ENCODE results near the gene ZP4. TPM values are rescaled to one million over a fixed set of nuclear protein-coding genes. Genes with fewer than 3 reads are reported as not detected.

ZP4 gene
- total and polyA plus RNA-seq, 2 experiments from 2014 or later, result not detected

DNA sequence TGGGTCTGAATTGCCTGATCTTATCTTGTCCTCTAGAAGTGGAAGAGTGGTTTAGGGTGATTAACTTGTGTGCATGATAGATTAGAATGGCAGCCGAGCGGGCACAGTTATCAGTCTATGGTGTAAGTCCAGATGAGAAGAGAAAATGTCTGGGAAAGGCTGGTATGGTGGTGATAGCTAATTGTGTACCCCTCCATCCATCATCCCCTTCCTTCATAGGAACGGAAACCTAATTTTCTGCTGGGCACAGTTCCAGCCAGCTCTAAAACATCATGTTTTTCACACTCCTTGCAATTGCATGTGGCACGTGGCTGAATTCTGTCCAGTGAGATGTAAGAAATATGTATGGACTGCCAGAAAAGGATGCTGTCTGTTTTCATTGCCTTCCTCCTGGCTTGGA, 40.9 kb upstream of the ZP4 start:
- DNase-seq (ENCODE audit: low spot score), result no peak
- peaks cover 6% of the 10 kb centered on the region for H3K9me2 ChIP-seq (ENCODE audit: insufficient read depth)
- no peak overlapping the region for H3K27ac Mint-ChIP-seq
- H3K4me2 ChIP-seq, result no peak overlapping the region
- no peaks in the 10 kb centered on the region for H3K4me1 ChIP-seq (ENCODE audit: insufficient read depth)
- ATAC-seq, result no peak
- H3F3A ChIP-seq (replicated peaks; ENCODE audit: low read depth), result no peaks in the 10 kb centered on the region
- no peaks in the 10 kb centered on the region for H3K9me3 Mint-ChIP-seq
- H3K4me1 Mint-ChIP-seq, result no peaks in the 10 kb centered on the region
- no peak overlapping the region for H3K4me3 ChIP-seq
- no peaks in the 10 kb centered on the region for H3K36me3 ChIP-seq (ENCODE audit: insufficient read depth)
- H2AFZ ChIP-seq, result no peak overlapping the region
- H3K27ac ChIP-seq (ENCODE audit: low read depth), result no peak overlapping the region
- TF ChIP-seq CREB1 (CRISPR knock-in tag; IDR thresholded peaks at IDR 0.05; ENCODE audit: low read depth), result no peak
- TF ChIP-seq, protein P1, sequence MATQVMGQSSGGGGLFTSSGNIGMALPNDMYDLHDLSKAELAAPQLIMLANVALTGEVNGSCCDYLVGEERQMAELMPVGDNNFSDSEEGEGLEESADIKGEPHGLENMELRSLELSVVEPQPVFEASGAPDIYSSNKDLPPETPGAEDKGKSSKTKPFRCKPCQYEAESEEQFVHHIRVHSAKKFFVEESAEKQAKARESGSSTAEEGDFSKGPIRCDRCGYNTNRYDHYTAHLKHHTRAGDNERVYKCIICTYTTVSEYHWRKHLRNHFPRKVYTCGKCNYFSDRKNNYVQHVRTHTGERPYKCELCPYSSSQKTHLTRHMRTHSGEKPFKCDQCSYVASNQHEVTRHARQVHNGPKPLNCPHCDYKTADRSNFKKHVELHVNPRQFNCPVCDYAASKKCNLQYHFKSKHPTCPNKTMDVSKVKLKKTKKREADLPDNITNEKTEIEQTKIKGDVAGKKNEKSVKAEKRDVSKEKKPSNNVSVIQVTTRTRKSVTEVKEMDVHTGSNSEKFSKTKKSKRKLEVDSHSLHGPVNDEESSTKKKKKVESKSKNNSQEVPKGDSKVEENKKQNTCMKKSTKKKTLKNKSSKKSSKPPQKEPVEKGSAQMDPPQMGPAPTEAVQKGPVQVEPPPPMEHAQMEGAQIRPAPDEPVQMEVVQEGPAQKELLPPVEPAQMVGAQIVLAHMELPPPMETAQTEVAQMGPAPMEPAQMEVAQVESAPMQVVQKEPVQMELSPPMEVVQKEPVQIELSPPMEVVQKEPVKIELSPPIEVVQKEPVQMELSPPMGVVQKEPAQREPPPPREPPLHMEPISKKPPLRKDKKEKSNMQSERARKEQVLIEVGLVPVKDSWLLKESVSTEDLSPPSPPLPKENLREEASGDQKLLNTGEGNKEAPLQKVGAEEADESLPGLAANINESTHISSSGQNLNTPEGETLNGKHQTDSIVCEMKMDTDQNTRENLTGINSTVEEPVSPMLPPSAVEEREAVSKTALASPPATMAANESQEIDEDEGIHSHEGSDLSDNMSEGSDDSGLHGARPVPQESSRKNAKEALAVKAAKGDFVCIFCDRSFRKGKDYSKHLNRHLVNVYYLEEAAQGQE (IDR thresholded peaks at IDR 0.05; ENCODE audit: unreplicated experiment), result no peak
- TF ChIP-seq, protein P2, sequence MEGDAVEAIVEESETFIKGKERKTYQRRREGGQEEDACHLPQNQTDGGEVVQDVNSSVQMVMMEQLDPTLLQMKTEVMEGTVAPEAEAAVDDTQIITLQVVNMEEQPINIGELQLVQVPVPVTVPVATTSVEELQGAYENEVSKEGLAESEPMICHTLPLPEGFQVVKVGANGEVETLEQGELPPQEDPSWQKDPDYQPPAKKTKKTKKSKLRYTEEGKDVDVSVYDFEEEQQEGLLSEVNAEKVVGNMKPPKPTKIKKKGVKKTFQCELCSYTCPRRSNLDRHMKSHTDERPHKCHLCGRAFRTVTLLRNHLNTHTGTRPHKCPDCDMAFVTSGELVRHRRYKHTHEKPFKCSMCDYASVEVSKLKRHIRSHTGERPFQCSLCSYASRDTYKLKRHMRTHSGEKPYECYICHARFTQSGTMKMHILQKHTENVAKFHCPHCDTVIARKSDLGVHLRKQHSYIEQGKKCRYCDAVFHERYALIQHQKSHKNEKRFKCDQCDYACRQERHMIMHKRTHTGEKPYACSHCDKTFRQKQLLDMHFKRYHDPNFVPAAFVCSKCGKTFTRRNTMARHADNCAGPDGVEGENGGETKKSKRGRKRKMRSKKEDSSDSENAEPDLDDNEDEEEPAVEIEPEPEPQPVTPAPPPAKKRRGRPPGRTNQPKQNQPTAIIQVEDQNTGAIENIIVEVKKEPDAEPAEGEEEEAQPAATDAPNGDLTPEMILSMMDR (conservative IDR thresholded peaks at IDR 0.05; ENCODE audit: low read depth in 2 of 2), result no peak
- TF ChIP-seq, protein P3, sequence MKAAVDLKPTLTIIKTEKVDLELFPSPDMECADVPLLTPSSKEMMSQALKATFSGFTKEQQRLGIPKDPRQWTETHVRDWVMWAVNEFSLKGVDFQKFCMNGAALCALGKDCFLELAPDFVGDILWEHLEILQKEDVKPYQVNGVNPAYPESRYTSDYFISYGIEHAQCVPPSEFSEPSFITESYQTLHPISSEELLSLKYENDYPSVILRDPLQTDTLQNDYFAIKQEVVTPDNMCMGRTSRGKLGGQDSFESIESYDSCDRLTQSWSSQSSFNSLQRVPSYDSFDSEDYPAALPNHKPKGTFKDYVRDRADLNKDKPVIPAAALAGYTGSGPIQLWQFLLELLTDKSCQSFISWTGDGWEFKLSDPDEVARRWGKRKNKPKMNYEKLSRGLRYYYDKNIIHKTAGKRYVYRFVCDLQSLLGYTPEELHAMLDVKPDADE (IDR thresholded peaks at IDR 0.05), result no peak
- no peak for TF ChIP-seq POLR2AphosphoS5 (IDR thresholded peaks at IDR 0.05; ENCODE audit: low read depth)
- no peak for TF ChIP-seq ZNF331 (CRISPR knock-in tag; IDR thresholded peaks at IDR 0.05; ENCODE audit: low read depth)
- TF ChIP-seq, protein P4, sequence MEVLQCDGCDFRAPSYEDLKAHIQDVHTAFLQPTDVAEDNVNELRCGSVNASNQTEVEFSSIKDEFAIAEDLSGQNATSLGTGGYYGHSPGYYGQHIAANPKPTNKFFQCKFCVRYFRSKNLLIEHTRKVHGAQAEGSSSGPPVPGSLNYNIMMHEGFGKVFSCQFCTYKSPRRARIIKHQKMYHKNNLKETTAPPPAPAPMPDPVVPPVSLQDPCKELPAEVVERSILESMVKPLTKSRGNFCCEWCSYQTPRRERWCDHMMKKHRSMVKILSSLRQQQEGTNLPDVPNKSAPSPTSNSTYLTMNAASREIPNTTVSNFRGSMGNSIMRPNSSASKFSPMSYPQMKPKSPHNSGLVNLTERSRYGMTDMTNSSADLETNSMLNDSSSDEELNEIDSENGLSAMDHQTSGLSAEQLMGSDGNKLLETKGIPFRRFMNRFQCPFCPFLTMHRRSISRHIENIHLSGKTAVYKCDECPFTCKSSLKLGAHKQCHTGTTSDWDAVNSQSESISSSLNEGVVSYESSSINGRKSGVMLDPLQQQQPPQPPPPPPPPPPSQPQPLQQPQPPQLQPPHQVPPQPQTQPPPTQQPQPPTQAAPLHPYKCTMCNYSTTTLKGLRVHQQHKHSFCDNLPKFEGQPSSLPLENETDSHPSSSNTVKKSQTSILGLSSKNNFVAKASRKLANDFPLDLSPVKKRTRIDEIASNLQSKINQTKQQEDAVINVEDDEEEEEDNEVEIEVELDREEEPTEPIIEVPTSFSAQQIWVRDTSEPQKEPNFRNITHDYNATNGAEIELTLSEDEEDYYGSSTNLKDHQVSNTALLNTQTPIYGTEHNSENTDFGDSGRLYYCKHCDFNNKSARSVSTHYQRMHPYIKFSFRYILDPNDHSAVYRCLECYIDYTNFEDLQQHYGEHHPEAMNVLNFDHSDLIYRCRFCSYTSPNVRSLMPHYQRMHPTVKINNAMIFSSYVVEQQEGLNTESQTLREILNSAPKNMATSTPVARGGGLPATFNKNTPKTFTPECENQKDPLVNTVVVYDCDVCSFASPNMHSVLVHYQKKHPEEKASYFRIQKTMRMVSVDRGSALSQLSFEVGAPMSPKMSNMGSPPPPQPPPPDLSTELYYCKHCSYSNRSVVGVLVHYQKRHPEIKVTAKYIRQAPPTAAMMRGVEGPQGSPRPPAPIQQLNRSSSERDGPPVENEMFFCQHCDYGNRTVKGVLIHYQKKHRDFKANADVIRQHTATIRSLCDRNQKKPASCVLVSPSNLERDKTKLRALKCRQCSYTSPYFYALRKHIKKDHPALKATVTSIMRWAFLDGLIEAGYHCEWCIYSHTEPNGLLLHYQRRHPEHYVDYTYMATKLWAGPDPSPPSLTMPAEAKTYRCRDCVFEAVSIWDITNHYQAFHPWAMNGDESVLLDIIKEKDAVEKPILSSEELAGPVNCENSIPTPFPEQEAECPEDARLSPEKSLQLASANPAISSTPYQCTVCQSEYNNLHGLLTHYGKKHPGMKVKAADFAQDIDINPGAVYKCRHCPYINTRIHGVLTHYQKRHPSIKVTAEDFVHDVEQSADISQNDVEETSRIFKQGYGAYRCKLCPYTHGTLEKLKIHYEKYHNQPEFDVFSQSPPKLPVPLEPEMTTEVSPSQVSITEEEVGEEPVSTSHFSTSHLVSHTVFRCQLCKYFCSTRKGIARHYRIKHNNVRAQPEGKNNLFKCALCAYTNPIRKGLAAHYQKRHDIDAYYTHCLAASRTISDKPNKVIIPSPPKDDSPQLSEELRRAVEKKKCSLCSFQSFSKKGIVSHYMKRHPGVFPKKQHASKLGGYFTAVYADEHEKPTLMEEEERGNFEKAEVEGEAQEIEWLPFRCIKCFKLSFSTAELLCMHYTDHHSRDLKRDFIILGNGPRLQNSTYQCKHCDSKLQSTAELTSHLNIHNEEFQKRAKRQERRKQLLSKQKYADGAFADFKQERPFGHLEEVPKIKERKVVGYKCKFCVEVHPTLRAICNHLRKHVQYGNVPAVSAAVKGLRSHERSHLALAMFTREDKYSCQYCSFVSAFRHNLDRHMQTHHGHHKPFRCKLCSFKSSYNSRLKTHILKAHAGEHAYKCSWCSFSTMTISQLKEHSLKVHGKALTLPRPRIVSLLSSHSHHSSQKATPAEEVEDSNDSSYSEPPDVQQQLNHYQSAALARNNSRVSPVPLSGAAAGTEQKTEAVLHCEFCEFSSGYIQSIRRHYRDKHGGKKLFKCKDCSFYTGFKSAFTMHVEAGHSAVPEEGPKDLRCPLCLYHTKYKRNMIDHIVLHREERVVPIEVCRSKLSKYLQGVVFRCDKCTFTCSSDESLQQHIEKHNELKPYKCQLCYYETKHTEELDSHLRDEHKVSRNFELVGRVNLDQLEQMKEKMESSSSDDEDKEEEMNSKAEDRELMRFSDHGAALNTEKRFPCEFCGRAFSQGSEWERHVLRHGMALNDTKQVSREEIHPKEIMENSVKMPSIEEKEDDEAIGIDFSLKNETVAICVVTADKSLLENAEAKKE (CRISPR knock-in tag; IDR thresholded peaks at IDR 0.05), result no peak
- TF ChIP-seq STAT1 (IDR thresholded peaks at IDR 0.05; ENCODE audit: unreplicated experiment), result no peak
- no peak for TF ChIP-seq EZH2phosphoT487 (IDR thresholded peaks at IDR 0.05; ENCODE audit: unreplicated experiment)
- TF ChIP-seq ZNF114 (CRISPR knock-in tag; IDR thresholded peaks at IDR 0.05), result no peak
- no peak for TF ChIP-seq NANOG (IDR thresholded peaks at IDR 0.05; ENCODE audit: borderline replicate concordance)
- TF ChIP-seq JUNB (IDR thresholded peaks at IDR 0.05; ENCODE audit: unreplicated experiment), result no peak
- no peaks in the 10 kb centered on the region for H3K27me3 Mint-ChIP-seq (ENCODE audit: insufficient read depth, low read depth, poor library complexity)
- H3K27me3 ChIP-seq (ENCODE audit: insufficient read depth), result no peaks in the 10 kb centered on the region
- no peaks in the 10 kb centered on the region for H3K79me2 ChIP-seq (replicated peaks; ENCODE audit: insufficient read depth)
- H4K20me1 ChIP-seq (replicated peaks; ENCODE audit: insufficient read depth), result no peaks in the 10 kb centered on the region
- H3K36me3 Mint-ChIP-seq (ENCODE audit: low read depth), result no peaks in the 10 kb centered on the region
- H3K4me3 Mint-ChIP-seq, result no peak overlapping the region

Measured in GM23338 (cell line).